CD14-positive monocyte (primary cell): ENCODE data around the gene GRK4. TPM values are rescaled to one million over a fixed set of nuclear protein-coding genes. Genes with fewer than 3 reads are reported as not detected.

Source experiments
- DNase-seq, 3 donors: peaks; one replicate each; pipeline ENCODE4 v3.0.0-alpha.2; 2011 to 2022
- H2AFZ ChIP-seq: 2 replicates; pipeline ENCODE4 v1.6.0; 2012; ENCODE audit warnings: mild to moderate bottlenecking, low read depth, low read length, inconsistent platforms; ENCODE audit not compliant: insufficient read depth, poor library complexity, severe bottlenecking
- H3K27ac ChIP-seq, 2 donors: 1 replicate in 1 of 2; 2 replicates in 1 of 2; pipeline ENCODE4 v1.5.1; 2012 to 2013; ENCODE audit warnings: low read length in 2 of 2, control low read depth in 1 of 2, inconsistent platforms in 1 of 2, low read depth in 1 of 2, mild to moderate bottlenecking in 1 of 2
- H3K27me3 ChIP-seq, 2 donors: one replicate each; pipeline versions ENCODE4 v1.6.0 to v1.6.1; 2011 to 2013; ENCODE audit warnings: low read length in 2 of 2; ENCODE audit not compliant: control insufficient read depth in 2 of 2, insufficient read depth in 2 of 2
- H3K36me3 ChIP-seq, 2 donors: replicated peaks in 1 of 2; 1 replicate in 1 of 2; 2 replicates in 1 of 2; pipeline versions ENCODE4 v1.5.1 to v1.6.1; 2012 to 2013; ENCODE audit warnings: low read length in 2 of 2, control low read depth in 1 of 2, inconsistent platforms in 1 of 2, mild to moderate bottlenecking in 1 of 2; ENCODE audit not compliant: insufficient read depth in 2 of 2, control insufficient read depth in 1 of 2
- H3K4me1 ChIP-seq, 2 donors: 1 replicate in 1 of 2; 2 replicates in 1 of 2; pipeline versions ENCODE4 v1.5.1 to v1.6.1; 2012 to 2013; ENCODE audit warnings: low read length in 2 of 2, control low read depth in 1 of 2, inconsistent platforms in 1 of 2, mild to moderate bottlenecking in 1 of 2, moderate library complexity in 1 of 2; ENCODE audit not compliant: insufficient read depth in 2 of 2, control insufficient read depth in 1 of 2
- H3K4me2 ChIP-seq: replicated peaks from 2 replicates; pipeline ENCODE3; 2012; ENCODE audit warnings: low read length, moderate library complexity, mild to moderate bottlenecking; ENCODE audit not compliant: poor library complexity, severe bottlenecking; ENCODE audit errors: extremely low read depth
- H3K4me3 ChIP-seq, 3 experiments: fragments of 200-600 bp in 1 of 3; sonication (generic) in 1 of 3; replicated peaks in 1 of 3; 1 replicate in 2 of 3; 2 replicates in 1 of 3; pipeline ENCODE4 v1.5.1; 2011 to 2013; ENCODE audit warnings: low read length in 3 of 3, mild to moderate bottlenecking in 3 of 3, control low read depth in 2 of 3, low read depth in 2 of 3, inconsistent platforms in 1 of 3, moderate library complexity in 1 of 3
- H3K79me2 ChIP-seq: 2 replicates; pipeline ENCODE4 v1.6.0; 2012; ENCODE audit warnings: mild to moderate bottlenecking, control low read depth, inconsistent platforms, low read length, moderate library complexity; ENCODE audit not compliant: insufficient read depth
- H3K9ac ChIP-seq: 2 replicates; pipeline ENCODE4 v1.6.0; 2017; ENCODE audit warnings: low read length, mild to moderate bottlenecking; ENCODE audit not compliant: insufficient read depth, poor library complexity, severe bottlenecking
- H3K9me3 ChIP-seq, 2 donors: replicated peaks in 1 of 2; 1 replicate in 1 of 2; 2 replicates in 1 of 2; pipeline versions ENCODE4 v1.5.1 to v1.6.1; 2012 to 2013; ENCODE audit warnings: low read length in 2 of 2, control low read depth in 1 of 2; ENCODE audit not compliant: control insufficient read depth in 1 of 2, insufficient read depth in 1 of 2
- H4K20me1 ChIP-seq: 2 replicates; pipeline ENCODE4 v1.6.0; 2012; ENCODE audit warnings: mild to moderate bottlenecking, low read length, control low read depth, moderate library complexity; ENCODE audit not compliant: insufficient read depth
- H3K27ac Mint-ChIP-seq, 7 donors: one replicate each; pipeline ENCODE4 v1.8.0; 2020; ENCODE audit warnings: mild to moderate bottlenecking in 7 of 7, mixed read lengths in 7 of 7, moderate library complexity in 6 of 7, inconsistent platforms in 2 of 7
- H3K27me3 Mint-ChIP-seq, 3 donors: one replicate each; pipeline ENCODE4 v1.8.0; 2021 to 2022; ENCODE audit warnings: low read depth in 3 of 3, mild to moderate bottlenecking in 3 of 3, mixed read lengths in 3 of 3, moderate library complexity in 3 of 3, inconsistent platforms in 1 of 3
- H3K36me3 Mint-ChIP-seq, 2 donors: one replicate each; pipeline ENCODE4 v1.8.0; 2020; ENCODE audit warnings: mixed read lengths in 2 of 2, inconsistent platforms in 1 of 2, mild to moderate bottlenecking in 1 of 2
- H3K4me1 Mint-ChIP-seq: one replicate; pipeline ENCODE4 v1.8.0; 2020; ENCODE audit warnings: mild to moderate bottlenecking, mixed read lengths
- H3K4me3 Mint-ChIP-seq, 2 donors: one replicate each; pipeline ENCODE4 v1.8.0; 2020; ENCODE audit warnings: mild to moderate bottlenecking in 2 of 2, mixed read lengths in 2 of 2, moderate library complexity in 1 of 2
- H3K9me3 Mint-ChIP-seq, 7 donors: one replicate each; pipeline ENCODE4 v1.8.0; 2020 to 2022; ENCODE audit warnings: mixed read lengths in 7 of 7, mild to moderate bottlenecking in 6 of 7, moderate library complexity in 6 of 7, inconsistent platforms in 2 of 7
- CTCF ChIP-seq: fragments of 200-600 bp; IDR thresholded peaks from one replicate; pipeline ENCODE4 v1.8.0; 2022; ENCODE audit warnings: antibody characterized with exemption, mild to moderate bottlenecking
- WGBS: methylation state at CpG from one replicate; pipeline ENCODE4 v1.1.5; 2013; ENCODE audit warnings: missing lambda C conversion rate; ENCODE audit not compliant: insufficient coverage; 5-methylcytosine and 5-hydroxymethylcytosine counted together
- intact Hi-C, 2 donors: fragments of 100-400 bp; cut with micrococcal nuclease; formaldehyde crosslinking; loops; one replicate each; pipeline versions ENCODE4 v1.15.0 to v1.15.1; 2023
- polyA plus RNA-seq, 3 donors: library from polyadenylated mRNA; depleted of rRNA in 1 of 3; unstranded in 2 of 3; stranded (reverse) in 1 of 3; fragments of 300-500 nt in 2 of 3; fragments of >200 nt in 1 of 3; fragmentation: Illumina TruSeq in 2 of 3; gene quantifications; 1 replicate in 2 of 3; 2 replicates in 1 of 3; pipeline ENCODE4 v1.2.3, GENCODE V29; 2012 to 2021

Gene GRK4
- polyA plus RNA-seq, 3 donors: 1.1 to 1.2 (median 1.2) TPM

GRCh38 chr4:2927696-2928075, 35.7 kb upstream of the GRK4 start:
- no peak overlapping the region for H3K4me2 ChIP-seq
- H3K4me3 ChIP-seq: no peak overlapping the region
- peaks cover 24 to 27% of the 10 kb centered on the region in 2 donors for H3K4me1 ChIP-seq
- Mint-ChIP-seq H3K4me1 (peaks cover 22% of the 10 kb centered on the region), H3K4me3 (no peak overlapping the region), H3K9me3 (no peaks in the 10 kb centered on the region), H3K27ac (peak overlapping the region in 3 of 7 donors; percentile 26 to 57 (median 31)), H3K27me3 (peaks cover 0 to 5% (median 2%) of the 10 kb centered on the region in 3 donors), H3K36me3 (peaks cover 67 to 81% of the 10 kb centered on the region in 2 donors)
- H3K9me3 ChIP-seq: no peaks in the 10 kb centered on the region
- H3K36me3 ChIP-seq: peaks cover 85 to 88% of the 10 kb centered on the region in 2 donors
- H4K20me1 ChIP-seq: peaks cover 67% of the 10 kb centered on the region
- DNase-seq: no peak
- TF ChIP-seq CTCF: no peak
- H3K9ac ChIP-seq: no peak overlapping the region
- peaks cover 36% of the 10 kb centered on the region for H3K79me2 ChIP-seq
- WGBS: 97% methylated on average over 9 of the region's 12 CpGs
- intact Hi-C loops: no loop called here
- no peak overlapping the region for H3K27ac ChIP-seq
- no peak overlapping the region for H2AFZ ChIP-seq
- H3K27me3 ChIP-seq: no peaks in the 10 kb centered on the region

- Histone ChIP-seq H3K36me3 (peaks cover 78 to 80% of the 10 kb centered on the region in 2 donors), H3K4me1 (peaks cover 28 to 29% of the 10 kb centered on the region in 2 donors), H3K79me2 (peaks cover 44% of the 10 kb centered on the region), H3K4me3 (no peak overlapping the region), H3K27me3 (no peaks in the 10 kb centered on the region), H3K9ac (no peak overlapping the region), H3K4me2 (no peak overlapping the region), H4K20me1 (peaks cover 67% of the 10 kb centered on the region), H3K27ac (peak overlapping the region in 1 of 2 donors; percentile 85), H3K9me3 (no peaks in the 10 kb centered on the region), H2AFZ (no peak overlapping the region)
- WGBS: 83% methylated on average over 26 of the region's 32 CpGs
- H3K4me3 Mint-ChIP-seq: no peak overlapping the region
- peak overlapping the region; percentile 15 to 86 (median 50) for H3K27ac Mint-ChIP-seq
- peaks cover 0 to 5% (median 2%) of the 10 kb centered on the region in 3 donors for H3K27me3 Mint-ChIP-seq
- TF ChIP-seq CTCF: no peak
- intact Hi-C loops: no loop called here
- peaks cover 62 to 75% of the 10 kb centered on the region in 2 donors for H3K36me3 Mint-ChIP-seq
- DNase-seq: no peak
- peaks cover 24% of the 10 kb centered on the region for H3K4me1 Mint-ChIP-seq
- no peaks in the 10 kb centered on the region for H3K9me3 Mint-ChIP-seq
These were observed 34.9 kb upstream of the GRK4 start for GRCh38 chr4:2928242-2929176.
